CD8-positive, alpha-beta memory T cell (primary cell): ENCODE data around the gene TIMP2. TPM values are rescaled to one million over a fixed set of nuclear protein-coding genes. Genes with fewer than 3 reads are reported as not detected.
A peak's percentile ranks its signal among the peaks of the same experiment; 100 is the strongest.

Source experiments
- CTCF ChIA-PET: fragments of 350-600 bp; sonication (Branson Sonifier 250); formaldehyde crosslinking; loops from one replicate; lab custom pipeline; 2021; ENCODE audit warnings: antibody characterized with exemption; lab: Charles Lee
- POLR2A ChIA-PET: fragments of 350-600 bp; sonication (Branson Sonifier 250); formaldehyde crosslinking; loops from one replicate; lab custom pipeline; 2021; ENCODE audit warnings: antibody characterized with exemption; lab: Charles Lee
- DNase-seq, 5 donors: peaks; one replicate each; pipeline versions ENCODE4 v3.0.0 to v3.0.0-alpha.2; 2020 to 2022; ENCODE audit warnings: mixed read lengths in 1 of 5
- H3K27ac ChIP-seq: one replicate; pipeline ENCODE4 v1.7.0; 2013; ENCODE audit warnings: low read depth, mild to moderate bottlenecking, low read length, moderate library complexity
- H3K27me3 ChIP-seq: 2 replicates; pipeline ENCODE4 v1.7.0; 2013; ENCODE audit warnings: low read length, mild to moderate bottlenecking; ENCODE audit not compliant: insufficient read depth, poor library complexity, severe bottlenecking
- H3K36me3 ChIP-seq: 2 replicates; pipeline ENCODE4 v1.7.0; 2013; ENCODE audit warnings: mild to moderate bottlenecking, low read length, moderate library complexity; ENCODE audit not compliant: insufficient read depth
- H3K4me1 ChIP-seq: 2 replicates; pipeline ENCODE4 v1.7.0; 2013; ENCODE audit warnings: mild to moderate bottlenecking, low read length, moderate library complexity; ENCODE audit not compliant: insufficient read depth
- H3K4me3 ChIP-seq: 2 replicates; pipeline ENCODE4 v1.7.0; 2013; ENCODE audit warnings: mild to moderate bottlenecking, low read length
- H3K9me3 ChIP-seq: 2 replicates; pipeline ENCODE4 v1.7.0; 2013; ENCODE audit warnings: mild to moderate bottlenecking, low read length
- H3K27ac Mint-ChIP-seq, 8 donors: one replicate each; pipeline ENCODE4 v1.8.0; 2020 to 2021; ENCODE audit warnings: mixed read lengths in 8 of 8, mild to moderate bottlenecking in 6 of 8, inconsistent platforms in 3 of 8, moderate library complexity in 3 of 8
- H3K27me3 Mint-ChIP-seq, 2 donors: one replicate each; pipeline ENCODE4 v1.8.0; 2020 to 2021; ENCODE audit warnings: mixed read lengths in 2 of 2, mild to moderate bottlenecking in 1 of 2, moderate library complexity in 1 of 2
- H3K36me3 Mint-ChIP-seq, 3 donors: one replicate each; pipeline ENCODE4 v1.8.0; 2020 to 2021; ENCODE audit warnings: mixed read lengths in 3 of 3, inconsistent platforms in 1 of 3, mild to moderate bottlenecking in 1 of 3
- H3K4me1 Mint-ChIP-seq, 3 donors: one replicate each; pipeline ENCODE4 v1.8.0; 2020 to 2021; ENCODE audit warnings: mixed read lengths in 3 of 3, inconsistent platforms in 1 of 3, mild to moderate bottlenecking in 1 of 3
- H3K4me3 Mint-ChIP-seq, 7 donors: one replicate each; pipeline ENCODE4 v1.8.0; 2020 to 2021; ENCODE audit warnings: mixed read lengths in 7 of 7, mild to moderate bottlenecking in 6 of 7, moderate library complexity in 4 of 7, inconsistent platforms in 2 of 7
- H3K9me3 Mint-ChIP-seq, 5 donors: one replicate each; pipeline ENCODE4 v1.8.0; 2020 to 2022; ENCODE audit warnings: mixed read lengths in 5 of 5, mild to moderate bottlenecking in 3 of 5, moderate library complexity in 2 of 5, inconsistent platforms in 1 of 5
- polyA plus RNA-seq: library from polyadenylated mRNA; unstranded; fragments of 300-500 nt; fragmentation: Illumina TruSeq; gene quantifications from one replicate; pipeline ENCODE4 v1.2.3, GENCODE V29; 2021
- total RNA-seq, 2 experiments: library from RNA; stranded (reverse); gene quantifications; one replicate each; pipeline ENCODE4 v1.2.3, GENCODE V29; 2021

Gene TIMP2, protein sequence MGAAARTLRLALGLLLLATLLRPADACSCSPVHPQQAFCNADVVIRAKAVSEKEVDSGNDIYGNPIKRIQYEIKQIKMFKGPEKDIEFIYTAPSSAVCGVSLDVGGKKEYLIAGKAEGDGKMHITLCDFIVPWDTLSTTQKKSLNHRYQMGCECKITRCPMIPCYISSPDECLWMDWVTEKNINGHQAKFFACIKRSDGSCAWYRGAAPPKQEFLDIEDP
- total RNA-seq, result 1 to 10 TPM; 1.3 to 1.6 TPM
- 0.08 TPM for polyA plus RNA-seq

DNA sequence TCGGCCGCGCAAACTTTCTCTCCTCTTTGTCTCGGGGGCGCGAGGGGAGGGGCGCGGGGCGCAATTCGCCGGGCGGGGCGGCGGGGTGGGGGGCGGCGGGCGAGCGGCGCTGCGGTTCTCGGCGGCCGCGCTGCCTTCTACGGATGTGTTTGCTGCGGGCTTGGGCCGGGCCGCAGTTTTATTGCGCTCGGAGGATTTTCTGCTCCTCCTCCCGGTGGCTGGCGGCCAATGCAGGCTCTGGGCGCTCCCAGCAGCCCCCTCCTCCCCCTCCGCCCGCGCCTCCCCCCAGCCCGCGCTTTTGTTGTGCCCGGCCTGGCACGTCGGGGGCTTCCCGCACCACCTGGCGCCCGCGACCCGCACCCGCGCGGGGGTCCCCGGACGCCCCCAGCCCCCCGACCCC is at the start of gene TIMP2:
TIMP2 (minus strand) TSS at position 154 of the 400 bp plus-strand sequence. CDS start 299 bp downstream, outside the sequence.
- Mint-ChIP-seq H3K4me1 (peaks cover 5 to 11% (median 6%) of the 10 kb centered on the region in 3 donors), H3K9me3 (peaks cover 0 to 2% (median 0%) of the 10 kb centered on the region in 5 donors), H3K36me3 (no peaks in the 10 kb centered on the region), H3K27ac (no peak within 1 kb of the TSS), H3K27me3 (peaks cover 23 to 27% of the 10 kb centered on the region in 2 donors), H3K4me3 (peak within 1 kb of the TSS; percentile 10 to 91 (median 75))
- Histone ChIP-seq H3K4me3 (peak within 1 kb of the TSS; percentile 50), H3K27ac (no peak within 1 kb of the TSS), H3K4me1 (peaks cover 9% of the 10 kb centered on the region), H3K27me3 (peaks cover 7% of the 10 kb centered on the region), H3K9me3 (no peaks in the 10 kb centered on the region), H3K36me3 (no peaks in the 10 kb centered on the region)
- peak; percentile 28 to 70 (median 54) for DNase-seq
- CTCF ChIA-PET, result no interaction called here
- POLR2A ChIA-PET, result no interaction called here

DNA sequence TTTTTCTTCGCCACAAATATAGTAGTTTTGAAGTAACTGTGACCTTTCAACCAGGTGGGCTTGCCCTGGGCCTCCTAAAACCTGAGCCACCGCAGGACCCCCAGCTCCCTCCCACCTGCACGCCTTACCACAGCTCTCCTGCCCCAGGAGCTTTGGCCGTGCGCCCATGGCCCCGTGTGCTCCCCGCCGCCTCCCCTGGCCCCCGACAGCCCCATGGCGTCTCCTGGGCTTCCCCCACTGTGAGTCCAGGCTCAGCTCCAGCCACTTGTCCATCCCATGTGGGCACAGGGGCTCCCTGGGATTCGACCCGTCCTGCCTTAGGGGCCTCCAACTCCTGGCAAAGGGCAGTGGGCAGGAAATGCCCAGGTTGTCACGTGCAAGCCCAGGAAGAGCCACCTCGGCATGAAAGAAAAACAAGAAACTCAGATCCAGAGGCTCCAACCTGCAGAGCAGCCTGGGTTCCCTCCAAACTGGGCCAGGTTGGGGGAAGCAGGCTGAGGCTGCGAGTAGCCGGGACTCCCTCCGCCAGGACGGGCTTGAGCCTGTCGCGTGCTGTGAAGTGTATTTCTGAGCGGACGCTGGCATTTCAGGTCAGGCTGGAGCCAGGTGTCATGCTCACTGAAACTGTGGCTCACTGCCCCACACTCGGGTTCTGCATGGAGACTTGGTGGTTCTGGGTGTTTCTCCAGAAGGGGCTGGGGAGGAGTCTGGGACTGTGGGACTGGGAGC is 48.8 kb upstream of the TIMP2 start:
- H3K27me3 ChIP-seq, result no peaks in the 10 kb centered on the region
- Mint-ChIP-seq H3K4me1 (peaks cover 5 to 18% (median 16%) of the 10 kb centered on the region in 3 donors), H3K9me3 (no peaks in the 10 kb centered on the region), H3K27ac (no peak overlapping the region), H3K4me3 (no peak overlapping the region), H3K27me3 (no peaks in the 10 kb centered on the region), H3K36me3 (no peaks in the 10 kb centered on the region)
- DNase-seq, result no peak
- ChIA-PET CTCF (interaction anchor here (0.6 to 4.2 kb wide), 2 partner anchors 108 to 169 kb away, joined by 4 to 21 read pairs; no protein-coding TSS in a partner anchor), POLR2A (no interaction called here)
- H3K4me1 ChIP-seq, result peaks cover 12% of the 10 kb centered on the region
- no peaks in the 10 kb centered on the region for H3K36me3 ChIP-seq
- H3K27ac ChIP-seq, result no peak overlapping the region
- H3K4me3 ChIP-seq, result no peak overlapping the region
- H3K9me3 ChIP-seq, result no peaks in the 10 kb centered on the region

DNA sequence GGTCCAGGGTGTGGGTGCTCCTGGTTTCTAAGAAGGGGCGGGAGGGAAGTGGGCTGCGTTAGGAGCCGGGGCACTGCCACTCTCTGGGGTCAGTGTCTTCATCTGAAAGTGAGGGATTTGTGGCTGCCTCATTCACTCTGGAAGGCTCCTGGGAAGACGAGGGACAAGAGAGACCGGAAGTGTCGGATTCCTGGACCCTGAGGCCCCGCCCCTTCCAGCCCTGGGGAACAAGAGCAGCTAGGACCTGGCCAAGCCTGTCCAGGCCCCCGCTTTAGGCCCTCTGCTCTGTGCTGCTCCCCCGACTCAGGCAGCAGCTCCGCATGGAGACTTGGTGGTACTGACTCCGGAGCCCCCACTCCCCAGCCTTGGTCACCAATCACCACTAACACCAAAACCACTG is 48.0 kb upstream of the TIMP2 start:
- H3K27me3 Mint-ChIP-seq, result no peaks in the 10 kb centered on the region
- Histone ChIP-seq H3K4me3 (no peak overlapping the region), H3K36me3 (no peaks in the 10 kb centered on the region), H3K27ac (no peak overlapping the region), H3K9me3 (no peaks in the 10 kb centered on the region), H3K27me3 (no peaks in the 10 kb centered on the region), H3K4me1 (peaks cover 12% of the 10 kb centered on the region)
- DNase-seq, result no peak
- ChIA-PET CTCF (interaction anchor here (4.2 kb wide), 1 partner anchor 107 kb away, joined by 21 read pairs; no protein-coding TSS in a partner anchor), POLR2A (no interaction called here)
- H3K27ac Mint-ChIP-seq, result no peak overlapping the region
- no peak overlapping the region for H3K4me3 Mint-ChIP-seq
- H3K9me3 Mint-ChIP-seq, result no peaks in the 10 kb centered on the region
- H3K4me1 Mint-ChIP-seq, result peaks cover 5 to 18% (median 16%) of the 10 kb centered on the region in 3 donors
- no peaks in the 10 kb centered on the region for H3K36me3 Mint-ChIP-seq

DNA sequence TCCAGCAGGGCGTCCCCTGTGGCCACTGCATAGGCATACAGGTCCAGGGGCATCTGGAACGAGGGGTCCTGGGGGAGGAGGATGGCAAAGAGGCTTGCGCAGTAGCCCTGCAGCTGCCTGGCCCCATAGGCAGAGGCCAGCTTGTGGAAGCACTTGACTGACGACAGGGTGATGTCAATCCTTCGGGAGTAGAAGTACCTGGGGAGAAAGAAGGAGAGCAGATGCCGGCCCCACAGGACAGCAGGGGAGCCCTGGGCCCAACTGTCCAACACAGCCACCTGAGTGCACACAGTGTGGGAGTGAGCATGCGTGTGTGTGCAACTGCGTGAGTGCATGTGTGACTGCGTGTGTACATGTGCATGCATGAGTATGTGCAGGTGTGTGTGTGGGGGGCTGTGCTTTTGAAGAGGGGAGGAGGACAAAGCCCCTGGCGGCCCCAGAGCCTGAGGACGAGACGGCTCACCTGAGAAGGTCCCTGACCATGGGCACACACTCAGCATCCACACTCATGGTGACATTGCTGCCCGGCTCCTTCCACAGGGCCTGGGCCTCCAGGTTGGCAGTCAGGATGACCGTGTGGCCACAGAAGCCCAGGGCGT is 47.4 kb upstream of the TIMP2 start:
- POLR2A ChIA-PET, result no interaction called here
- H3K36me3 Mint-ChIP-seq, result no peaks in the 10 kb centered on the region
- no peaks in the 10 kb centered on the region for H3K9me3 Mint-ChIP-seq

DNA sequence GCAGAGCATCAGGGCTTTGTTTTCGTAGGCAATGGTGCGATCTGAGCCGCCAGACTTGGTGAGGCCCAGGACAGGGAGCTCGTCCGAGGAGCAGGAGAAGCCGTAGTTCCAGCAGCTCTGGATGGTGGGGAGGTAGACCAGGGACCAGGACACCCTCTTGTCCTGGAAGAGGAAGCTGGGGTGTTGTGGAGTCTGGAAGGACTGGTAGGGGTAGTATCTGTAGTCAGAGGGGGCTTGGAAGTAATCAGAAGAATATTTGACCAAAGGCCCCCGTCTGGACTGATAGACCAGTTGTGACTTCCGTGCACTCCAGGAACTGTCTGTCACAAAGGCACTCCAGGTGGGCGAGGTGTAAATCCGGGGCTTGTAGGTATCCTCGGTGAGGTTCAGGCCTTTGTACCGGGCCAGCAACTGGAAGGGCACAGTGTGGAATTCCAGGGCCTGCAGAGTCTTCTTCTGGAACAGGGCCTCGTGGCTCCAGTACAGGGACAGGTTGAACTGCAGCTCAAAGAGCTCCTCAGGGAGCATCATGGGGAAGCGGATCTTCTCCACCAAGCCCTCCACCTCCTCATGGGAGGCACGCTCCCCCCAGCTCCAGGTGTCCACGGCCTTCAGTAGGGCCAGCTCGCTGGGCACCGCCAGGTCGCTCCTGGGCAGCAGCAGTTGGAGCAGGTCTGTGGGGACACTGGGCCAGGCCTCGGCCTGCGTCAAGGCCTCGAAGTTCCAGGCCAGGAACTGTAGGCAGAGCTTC is 46.7 kb upstream of the TIMP2 start:
- H3K36me3 Mint-ChIP-seq, result no peaks in the 10 kb centered on the region
- H3K27me3 Mint-ChIP-seq, result no peaks in the 10 kb centered on the region
- DNase-seq, result no peak
- ChIA-PET POLR2A (no interaction called here), CTCF (interaction anchor here (0.6 to 4.2 kb wide), 16 partner anchors 8 to 527 kb away, joined by 3 to 21 read pairs (median 3); partner anchors contain the start of gene LGALS3BP)
- Histone ChIP-seq H3K36me3 (no peaks in the 10 kb centered on the region), H3K9me3 (no peaks in the 10 kb centered on the region), H3K4me1 (peaks cover 9% of the 10 kb centered on the region), H3K27ac (no peak overlapping the region), H3K4me3 (no peak overlapping the region), H3K27me3 (no peaks in the 10 kb centered on the region)
- no peaks in the 10 kb centered on the region for H3K9me3 Mint-ChIP-seq
- no peak overlapping the region for H3K4me3 Mint-ChIP-seq
- H3K4me1 Mint-ChIP-seq, result peaks cover 5 to 6% (median 6%) of the 10 kb centered on the region in 3 donors
- no peak overlapping the region for H3K27ac Mint-ChIP-seq

More for the DNA sequence above, 47.4 kb upstream of the TIMP2 start:
- H3K4me3 Mint-ChIP-seq, result no peak overlapping the region
- H3K27me3 ChIP-seq, result no peaks in the 10 kb centered on the region
- no peaks in the 10 kb centered on the region for H3K36me3 ChIP-seq
- H3K27ac ChIP-seq, result no peak overlapping the region
- CTCF ChIA-PET, result interaction anchor here (0.9 to 4.2 kb wide), 4 partner anchors 107 to 480 kb away, joined by 3 to 21 read pairs (median 6); no protein-coding TSS in a partner anchor
- no peaks in the 10 kb centered on the region for H3K27me3 Mint-ChIP-seq
- DNase-seq, result no peak
- H3K4me1 Mint-ChIP-seq, result peaks cover 5 to 13% (median 11%) of the 10 kb centered on the region in 3 donors
- H3K27ac Mint-ChIP-seq, result no peak overlapping the region
- peaks cover 9% of the 10 kb centered on the region for H3K4me1 ChIP-seq
- no peaks in the 10 kb centered on the region for H3K9me3 ChIP-seq
- H3K4me3 ChIP-seq, result no peak overlapping the region

DNA sequence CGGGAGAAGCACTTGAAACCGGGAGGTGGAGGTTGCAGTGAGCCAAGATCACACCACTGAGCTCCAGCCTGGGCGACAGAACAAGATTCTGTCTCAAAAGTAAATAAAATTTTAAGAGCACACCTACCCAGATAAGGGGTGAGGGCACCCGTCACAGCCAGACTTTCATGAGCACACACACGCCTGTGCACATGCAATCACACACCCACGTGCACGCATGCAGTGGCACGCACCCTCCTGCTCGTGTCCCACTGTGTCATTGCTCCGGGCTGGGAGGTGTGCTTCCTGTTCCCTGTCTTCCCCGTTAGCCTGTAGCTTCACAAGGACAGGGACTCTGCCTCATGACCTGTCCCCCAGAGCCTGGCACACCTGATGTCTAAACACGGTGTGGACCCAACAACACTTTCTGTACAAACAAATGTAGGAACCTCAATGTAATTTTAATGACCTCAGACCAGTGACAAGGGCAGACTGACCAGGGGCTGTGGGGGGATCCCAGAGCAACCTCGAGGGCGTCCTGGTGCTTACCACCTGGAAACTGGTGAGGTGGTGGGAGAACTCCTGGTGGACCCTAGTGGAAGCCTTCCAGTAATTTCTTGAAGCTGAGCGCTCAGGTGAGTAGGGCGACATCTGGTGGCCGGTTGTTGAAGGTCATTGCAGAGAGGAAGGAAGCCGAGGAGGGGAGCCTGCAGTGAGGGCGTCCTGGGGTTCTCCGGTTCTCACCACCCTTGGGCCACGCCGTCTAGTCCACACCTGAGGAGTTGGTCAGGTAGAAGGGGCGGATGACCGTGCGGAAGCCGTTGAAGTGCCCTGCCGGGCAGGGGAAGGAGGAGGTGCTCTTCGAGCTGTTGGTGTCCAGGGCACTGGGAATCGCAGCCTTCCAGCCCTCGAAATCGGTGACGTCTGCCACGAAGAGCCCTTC is 45.9 kb upstream of the TIMP2 start:
- Histone ChIP-seq H3K9me3 (no peaks in the 10 kb centered on the region), H3K27me3 (no peaks in the 10 kb centered on the region), H3K4me1 (peaks cover 9% of the 10 kb centered on the region), H3K27ac (no peak overlapping the region), H3K4me3 (no peak overlapping the region), H3K36me3 (no peaks in the 10 kb centered on the region)
- CTCF ChIA-PET, result interaction anchor here (0.6 to 4.2 kb wide), 18 partner anchors 9 to 526 kb away, joined by 3 to 21 read pairs (median 3); partner anchors contain the start of gene LGALS3BP
- POLR2A ChIA-PET, result no interaction called here
- H3K36me3 Mint-ChIP-seq, result no peaks in the 10 kb centered on the region
- H3K4me1 Mint-ChIP-seq, result peaks cover 5 to 6% (median 6%) of the 10 kb centered on the region in 3 donors
- no peaks in the 10 kb centered on the region for H3K9me3 Mint-ChIP-seq
- H3K4me3 Mint-ChIP-seq, result no peak overlapping the region
- H3K27ac Mint-ChIP-seq, result peak overlapping the region in 3 of 8 donors; percentile 60 to 78 (median 68)
- H3K27me3 Mint-ChIP-seq, result no peaks in the 10 kb centered on the region
- peak; percentile 45 to 81 (median 64) for DNase-seq

DNA sequence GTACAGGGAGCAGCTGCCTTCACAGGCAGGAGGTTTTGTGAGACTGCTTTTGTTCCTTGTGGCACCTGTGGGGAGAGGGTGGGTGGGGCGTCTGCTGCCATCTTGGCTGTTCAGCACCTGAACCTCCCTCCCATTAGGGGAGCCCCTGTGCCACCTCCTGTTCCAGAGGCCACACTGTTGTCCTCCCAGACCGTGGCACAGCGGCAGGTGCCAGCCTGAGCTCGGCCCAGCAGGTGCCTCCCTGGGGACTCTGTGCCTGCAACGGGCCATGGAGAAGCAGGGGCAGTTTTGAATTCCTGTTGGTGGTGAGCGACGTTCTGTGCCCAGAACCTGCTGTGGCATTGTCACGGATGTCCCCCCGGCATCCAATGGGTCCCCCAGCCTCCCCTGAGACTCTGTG is 44.7 kb upstream of the TIMP2 start:
- peaks cover 9% of the 10 kb centered on the region for H3K4me1 ChIP-seq
- H3K9me3 Mint-ChIP-seq, result no peaks in the 10 kb centered on the region
- POLR2A ChIA-PET, result no interaction called here

More for the DNA sequence above, 44.7 kb upstream of the TIMP2 start:
- H3K4me3 ChIP-seq, result no peak overlapping the region
- Mint-ChIP-seq H3K4me1 (peaks cover 5 to 6% (median 6%) of the 10 kb centered on the region in 3 donors), H3K4me3 (no peak overlapping the region), H3K27me3 (no peaks in the 10 kb centered on the region), H3K27ac (peak overlapping the region in 1 of 8 donors; percentile 8), H3K36me3 (no peaks in the 10 kb centered on the region)
- no peaks in the 10 kb centered on the region for H3K27me3 ChIP-seq
- DNase-seq, result no peak
- H3K9me3 ChIP-seq, result no peaks in the 10 kb centered on the region
- CTCF ChIA-PET, result interaction anchor here (1.2 kb wide), 1 partner anchor 107 kb away, joined by 3 read pairs; no protein-coding TSS in a partner anchor
- H3K36me3 ChIP-seq, result no peaks in the 10 kb centered on the region
- H3K27ac ChIP-seq, result no peak overlapping the region
